HG03175 (cell line): ENCODE results near the gene FBXL20.

Experiments
- ATAC-seq: cut with Tn5 transposase; IDR thresholded peaks from one replicate; pipeline ENCODE4 v1.9.1; 2021; ENCODE audit warnings: mild to moderate bottlenecking, moderate library complexity; ENCODE audit not compliant: unreplicated experiment

Gene FBXL20

GRCh38 chr17:39208893-39209292 is 192.5 kb downstream of the FBXL20 start:
- peak; percentile 52 for ATAC-seq

- ATAC-seq: no peak
These were observed 193.3 kb downstream of the FBXL20 start for GRCh38 chr17:39208136-39208535.

- ATAC-seq: no peak
These were observed 196.3 kb downstream of the FBXL20 start for GRCh38 chr17:39205112-39205526.

GRCh38 chr17:39204245-39204644 is 197.2 kb downstream of the FBXL20 start:
- ATAC-seq: no peak
